C4-2B (cell line): ENCODE measurements around the gene DSG1.
A peak's percentile ranks its signal among the peaks of the same experiment; 100 is the strongest.

Experiments
- H3K27ac ChIP-seq: fragments of 450-650 bp; 2 replicates; pipeline ENCODE4 v1.5.1; 2017
- CTCF ChIP-seq: fragments of 450-650 bp; conservative IDR thresholded peaks from 2 replicates; pipeline ENCODE4 v1.5.1; 2017; ENCODE audit warnings: mild to moderate bottlenecking
- ZFX ChIP-seq: fragments of 450-650 bp; IDR thresholded peaks from 2 replicates; pipeline ENCODE4 v1.6.1; 2017

DSG1 gene

DNA sequence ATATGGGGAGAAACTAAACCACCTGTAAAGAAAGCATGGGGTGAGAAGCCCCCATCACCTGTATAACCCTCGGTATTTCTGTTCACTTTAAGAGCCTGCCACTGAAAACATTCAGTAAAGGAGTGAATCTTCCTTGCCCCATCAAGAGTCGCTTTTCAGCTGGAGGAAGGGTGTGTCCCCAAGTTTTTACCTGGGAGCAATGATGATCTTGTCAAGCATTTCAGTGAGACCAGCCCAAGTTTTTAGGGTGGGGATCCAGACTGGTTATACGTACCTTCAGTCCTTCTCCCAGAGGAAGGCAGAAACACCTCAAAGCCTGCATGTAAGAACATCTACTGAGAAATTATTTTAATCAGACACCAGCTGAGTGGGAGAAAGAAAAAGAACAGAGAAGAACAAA, at the start of gene DSG1:
Gene DSG1 (plus strand): TSS at position 301 of the 400 bp plus-strand sequence. CDS start 141 bp downstream, outside the sequence.
- TF ChIP-seq ZFX (no peak), CTCF (no peak)
- no peak within 1 kb of the TSS for H3K27ac ChIP-seq

DNA sequence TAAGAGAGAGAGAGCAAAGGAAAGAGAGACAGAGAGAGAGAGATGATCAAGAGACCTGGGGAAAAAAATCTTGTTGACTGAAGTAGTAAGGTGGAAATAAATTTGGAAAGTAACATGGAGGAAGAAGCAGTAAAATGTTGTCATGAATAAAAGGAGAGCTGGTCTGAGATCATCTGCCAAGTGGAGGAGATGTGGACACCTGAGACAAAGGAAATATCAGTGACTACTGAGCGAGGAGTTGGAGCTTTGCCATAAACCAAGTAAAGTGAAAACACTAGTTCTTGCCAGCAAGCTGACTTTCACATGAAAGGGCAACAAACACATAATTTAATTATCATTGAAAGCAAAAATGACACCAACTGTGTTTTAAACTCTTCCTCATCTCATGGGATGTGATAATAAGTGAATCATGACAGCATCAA, 49.0 kb upstream of the DSG1 start:
- no peak overlapping the region for H3K27ac ChIP-seq
- TF ChIP-seq CTCF: no peak
- TF ChIP-seq ZFX: no peak

DNA sequence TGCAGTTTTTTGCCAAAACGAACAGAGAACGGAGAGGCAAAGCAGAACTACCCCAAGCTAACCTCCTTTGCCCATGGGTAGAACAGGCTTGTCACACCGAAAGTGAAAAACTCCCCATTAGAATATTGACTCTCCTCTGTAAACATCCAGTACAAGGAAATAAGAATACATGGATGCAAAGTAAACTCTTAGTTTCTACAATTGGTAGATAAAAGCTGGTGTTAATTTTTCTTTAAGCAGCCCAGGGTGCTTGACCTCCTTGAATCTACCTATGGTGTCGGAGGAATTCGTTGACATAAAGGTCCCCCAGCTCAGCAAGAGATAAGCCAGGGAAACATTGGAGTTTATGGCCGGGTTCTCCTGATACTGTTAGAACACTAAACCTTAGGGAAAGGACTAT, 48.4 kb upstream of the DSG1 start:
- H3K27ac ChIP-seq: no peak overlapping the region
- TF ChIP-seq CTCF: no peak
- no peak for TF ChIP-seq ZFX

DNA sequence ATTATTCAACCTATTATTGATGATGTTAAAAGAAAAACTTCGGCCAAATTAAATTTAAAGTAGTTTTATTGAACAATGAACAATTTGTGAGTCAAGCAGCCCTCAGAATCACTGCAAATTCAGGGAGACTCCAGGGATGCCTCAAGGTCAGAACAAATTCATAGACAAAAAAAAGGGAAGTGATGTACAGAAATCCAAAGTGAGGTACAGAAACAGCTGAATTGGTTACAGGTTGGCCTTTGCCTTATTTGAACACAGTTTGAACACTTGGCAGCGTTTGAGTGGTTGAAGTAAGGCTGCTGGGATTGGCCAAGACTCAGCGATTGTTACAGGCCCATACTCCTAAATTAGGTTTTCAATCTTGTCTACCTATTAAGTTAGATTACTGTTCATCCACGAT, 47.4 kb upstream of the DSG1 start:
- TF ChIP-seq ZFX (no peak), CTCF (no peak)
- H3K27ac ChIP-seq: no peak overlapping the region

DNA sequence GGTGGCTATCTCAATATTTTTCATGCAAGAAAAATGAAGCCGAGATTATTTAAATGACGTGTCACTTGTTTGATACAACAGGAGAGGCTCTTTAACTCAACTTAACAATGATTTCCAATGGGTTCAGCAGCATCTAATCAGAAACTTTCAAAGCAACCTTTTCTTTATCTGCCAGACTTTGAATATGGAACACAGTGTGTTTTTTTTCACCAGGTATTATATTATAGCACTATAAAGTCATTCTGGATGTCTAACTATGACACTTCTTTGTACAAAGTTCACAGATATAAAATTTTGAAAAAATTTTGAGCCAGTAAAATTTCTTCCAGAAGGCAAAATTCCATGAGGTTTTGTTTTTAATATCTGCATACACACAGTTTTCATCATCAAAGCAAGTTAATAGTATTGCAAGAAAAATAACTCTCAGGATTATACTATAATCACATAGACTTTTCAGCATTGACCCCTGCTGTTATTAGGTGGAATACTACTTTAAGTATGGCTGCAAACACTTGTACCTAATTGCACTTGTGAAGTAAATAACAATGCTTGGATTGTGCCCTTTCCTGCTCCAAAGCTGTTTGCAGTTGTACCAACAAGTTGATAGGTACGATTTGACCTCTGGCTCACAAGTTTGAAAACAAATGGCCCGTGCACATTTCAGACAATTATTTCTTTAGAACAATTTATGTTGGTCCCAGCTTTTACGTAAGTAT, 44.0 kb upstream of the DSG1 start:
- H3K27ac ChIP-seq: no peak overlapping the region
- TF ChIP-seq ZFX (no peak), CTCF (0 out of 2 replicates have a peak, but pooled peaks have one; percentile 4)

DNA sequence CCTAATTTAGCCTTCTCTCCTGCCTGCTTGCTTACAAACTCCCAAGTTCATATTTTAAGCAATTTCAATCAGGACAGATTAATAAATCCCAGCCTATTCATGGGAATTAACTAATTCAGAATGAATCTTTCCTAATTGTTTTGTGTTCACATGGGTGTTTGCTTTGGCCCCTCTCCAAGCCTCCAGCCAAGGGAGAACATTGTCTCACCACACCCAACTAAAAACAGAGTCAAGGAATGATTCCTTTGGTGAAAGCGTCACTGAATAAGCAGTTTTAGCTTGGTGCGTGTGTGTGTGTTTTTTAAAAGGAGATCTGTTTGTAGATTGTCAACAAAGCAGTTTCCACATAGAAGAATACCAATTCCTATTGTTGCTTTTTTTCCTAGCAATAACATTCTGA, 43.0 kb upstream of the DSG1 start:
- H3K27ac ChIP-seq: no peak overlapping the region
- no peak for TF ChIP-seq CTCF
- TF ChIP-seq ZFX: no peak

DNA sequence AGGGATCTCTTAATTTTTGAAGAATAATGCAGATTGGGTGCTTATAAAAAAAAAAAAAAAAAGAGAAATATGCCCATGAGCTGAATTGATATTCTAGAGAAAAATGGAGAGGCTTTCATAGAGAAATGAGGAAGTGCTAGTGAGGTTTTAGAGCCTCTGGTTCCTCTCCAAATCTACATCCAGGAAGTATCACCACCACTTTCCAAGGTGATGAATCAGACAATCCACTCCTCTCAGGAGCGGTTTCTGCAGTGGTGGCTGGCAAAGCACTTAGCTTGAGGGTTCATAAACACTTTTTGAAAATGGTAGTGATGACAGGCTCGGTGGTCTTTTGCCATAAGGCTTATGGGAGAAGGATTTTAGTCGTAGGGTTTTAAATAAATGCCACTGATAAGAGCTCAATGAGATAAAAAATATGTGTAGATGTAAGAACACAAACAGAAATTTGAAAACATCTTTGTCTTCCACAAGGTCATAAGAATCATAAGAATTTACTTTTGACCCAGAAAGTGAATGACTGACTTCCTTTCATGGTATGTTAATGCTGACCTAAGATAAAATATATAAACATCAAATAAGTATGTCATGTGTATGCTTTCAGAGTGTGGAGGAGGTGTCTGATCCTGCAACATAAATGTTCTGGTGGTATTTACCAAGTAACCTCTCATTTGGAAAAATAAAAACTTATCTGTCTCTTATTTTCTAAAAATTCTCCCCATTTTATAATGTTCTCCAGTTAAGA, 42.1 kb upstream of the DSG1 start:
- TF ChIP-seq ZFX: no peak
- TF ChIP-seq CTCF: no peak

More for the DNA sequence above, 42.1 kb upstream of the DSG1 start:
- no peak overlapping the region for H3K27ac ChIP-seq
